NCI-H1417 (cell line): ENCODE results near the gene SLC6A13.

Experiments
- DNase-seq, 3 experiments: peaks; one replicate each; lab custom pipeline; 2025; lab: John Stamatoyannopoulos, UW

The SLC6A13 gene

DNA sequence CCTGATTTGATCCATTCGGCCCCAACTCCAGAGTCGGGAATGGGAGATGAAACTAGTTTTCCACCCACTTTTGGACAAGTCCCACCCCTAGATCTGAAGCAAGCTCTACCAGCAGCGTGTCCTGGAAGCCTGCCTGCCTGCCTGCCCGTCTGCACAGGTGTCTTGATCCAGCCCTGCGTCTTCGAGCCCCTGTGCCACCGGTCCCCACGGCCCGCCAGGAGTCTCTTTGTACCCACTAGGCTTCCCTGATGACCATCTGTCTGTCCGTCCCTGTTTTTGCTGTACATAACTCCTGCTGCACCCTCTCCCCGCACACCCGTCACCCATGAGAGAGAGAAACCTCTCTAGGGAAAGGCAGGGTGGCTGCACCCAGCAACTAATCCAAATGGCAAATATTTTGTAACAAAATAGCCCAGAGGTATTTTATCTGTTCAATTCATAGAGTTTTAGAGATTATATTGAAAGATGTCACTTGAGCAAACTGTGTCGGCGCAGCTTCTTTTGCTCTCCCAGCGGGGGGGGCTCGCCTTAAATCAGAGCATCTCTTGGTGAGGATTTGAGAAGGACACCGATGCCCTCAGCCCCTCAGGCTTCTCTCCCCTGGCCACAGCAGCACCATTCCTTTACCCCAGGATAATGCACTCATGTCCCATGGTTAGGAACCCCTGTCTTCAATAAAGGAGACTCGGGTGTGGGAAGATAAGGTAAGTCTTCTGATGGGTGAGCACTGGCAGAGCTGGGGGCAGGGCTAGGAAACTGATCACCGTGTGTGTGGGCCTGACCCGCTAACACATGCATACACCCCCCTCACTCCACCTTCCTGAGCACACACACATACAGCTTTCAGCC, 84.4 kb downstream of the SLC6A13 start:
- no peak for DNase-seq

DNA sequence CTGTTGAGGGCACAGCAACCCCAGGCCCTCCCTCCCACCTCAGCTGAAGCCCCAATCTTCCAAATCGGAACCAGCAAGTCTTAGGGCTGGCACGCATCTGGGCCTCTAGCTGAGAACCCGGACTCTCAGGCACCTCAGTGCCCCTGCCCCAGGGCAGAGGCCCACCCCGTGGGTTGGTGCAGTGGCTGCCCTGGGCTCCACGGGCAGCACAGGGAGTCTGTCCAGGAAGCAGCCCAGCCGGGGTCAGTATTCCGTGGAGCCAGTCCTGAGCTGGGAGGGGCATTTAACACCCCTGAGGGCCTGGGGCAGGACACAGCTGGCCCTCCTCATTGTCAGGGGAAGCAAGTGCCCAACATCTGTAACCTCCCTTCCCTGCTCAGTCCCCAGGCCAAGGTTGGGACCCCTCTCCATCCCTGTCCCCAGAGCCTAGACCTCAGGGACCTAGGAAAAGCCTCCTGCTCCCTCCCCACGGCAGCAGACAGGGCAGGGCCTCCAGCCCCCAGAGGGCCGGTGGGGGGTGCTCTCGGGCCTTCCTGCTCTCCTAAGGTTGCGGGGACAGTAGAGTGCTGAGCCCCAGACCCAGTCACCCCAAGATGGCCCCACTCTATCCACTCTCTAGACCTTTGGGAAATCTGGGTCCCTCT, 85.2 kb downstream of the SLC6A13 start:
- no peak for DNase-seq

DNA sequence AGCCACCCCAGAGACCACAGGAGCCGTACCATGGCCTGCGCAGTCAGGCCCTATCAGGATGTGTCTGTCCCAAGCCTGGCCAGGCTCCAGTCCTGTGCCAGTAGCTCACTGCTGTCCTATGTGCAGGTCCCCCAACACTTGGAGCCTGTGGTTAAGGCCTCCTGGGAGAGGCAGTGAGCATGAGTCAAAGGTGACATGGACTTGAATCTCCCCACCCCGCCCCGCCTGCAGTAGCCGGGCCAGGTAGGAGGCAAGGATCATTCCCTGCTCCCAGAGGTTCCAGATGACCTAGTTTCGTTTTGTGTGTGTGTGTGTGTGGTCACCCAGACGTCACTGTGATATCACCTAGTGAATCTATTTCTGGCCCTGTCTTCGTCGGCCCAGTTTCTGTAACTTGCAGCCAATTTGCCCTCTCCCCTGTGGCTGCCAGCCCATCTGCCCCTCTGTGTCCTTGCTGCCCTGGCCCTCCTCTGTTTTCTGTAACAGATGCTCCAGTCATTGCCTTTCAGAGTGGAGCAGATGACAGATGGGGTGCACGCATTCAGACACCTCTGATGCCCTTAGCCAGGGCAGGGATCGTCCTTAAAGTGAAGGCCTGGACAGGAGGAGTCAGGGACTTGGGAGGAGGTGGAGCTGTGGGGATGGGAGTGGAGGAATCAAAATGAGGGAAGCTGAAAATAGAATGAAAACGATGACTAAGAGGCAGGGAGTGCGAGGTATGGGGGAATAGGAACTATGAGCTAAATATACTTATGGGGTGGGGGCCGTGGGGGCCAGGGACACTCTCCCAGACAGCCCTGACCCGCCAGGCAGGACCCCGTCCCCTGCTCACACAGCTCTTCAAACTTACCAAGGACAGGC, 86.1 kb downstream of the SLC6A13 start:
- no peak for DNase-seq

DNA sequence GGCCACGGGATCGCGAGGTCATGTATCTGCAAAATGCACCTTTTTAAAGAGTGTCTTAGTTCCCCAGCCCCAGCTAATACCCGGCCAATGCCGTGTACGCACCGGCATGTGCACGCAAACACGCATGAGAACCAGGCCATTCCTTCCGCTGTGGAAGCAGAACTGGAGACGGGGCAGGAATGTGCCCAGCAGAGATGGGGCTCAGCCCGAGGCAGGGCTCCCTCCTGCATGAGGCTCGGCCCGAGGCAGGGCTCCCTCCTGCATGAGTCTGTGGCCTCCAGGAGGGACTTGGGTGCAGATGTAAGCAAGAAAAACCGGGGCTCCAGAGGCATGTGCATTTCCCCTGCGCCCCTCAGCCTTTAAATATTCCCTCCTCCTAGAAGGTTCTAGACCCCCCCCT, 86.9 kb downstream of the SLC6A13 start:
- no peak for DNase-seq

DNA sequence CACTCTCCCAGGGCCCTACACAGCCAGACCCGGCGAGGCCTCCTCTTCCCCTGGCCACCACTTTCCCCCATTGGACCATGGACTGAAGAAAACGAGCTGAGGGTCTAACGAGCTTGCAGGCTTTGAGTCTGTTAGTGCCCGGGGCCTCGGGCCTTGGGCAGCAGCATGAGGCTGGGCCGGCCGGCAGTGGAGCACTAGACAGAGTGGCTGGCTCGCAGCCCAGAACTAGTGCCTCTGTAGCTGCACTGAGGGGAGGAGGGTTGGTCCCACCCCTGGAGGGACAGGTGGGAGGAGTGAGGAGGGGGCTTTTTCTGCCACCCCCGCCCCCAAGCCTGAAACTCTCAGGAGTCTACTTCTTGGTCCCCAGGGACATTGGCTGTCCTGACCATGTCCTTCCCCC, 87.4 kb downstream of the SLC6A13 start:
- DNase-seq: peak in 1 of 3 experiments; percentile 13

DNA sequence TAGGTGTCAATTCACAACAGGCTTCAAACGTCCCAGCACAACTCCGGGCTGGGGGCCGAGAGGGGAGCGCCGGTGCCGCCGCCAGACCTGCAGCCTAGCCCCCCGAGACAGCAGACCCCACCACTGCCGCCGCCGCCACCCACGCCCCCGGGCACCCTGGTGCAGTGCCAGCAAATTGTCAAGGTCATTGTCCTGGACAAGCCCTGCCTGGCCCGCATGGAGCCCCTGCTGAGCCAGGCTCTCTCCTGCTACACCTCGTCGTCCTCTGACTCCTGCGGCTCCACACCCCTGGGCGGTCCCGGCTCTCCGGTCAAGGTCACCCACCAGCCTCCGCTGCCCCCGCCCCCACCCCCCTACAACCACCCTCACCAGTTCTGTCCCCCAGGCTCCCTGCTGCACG, 88.0 kb downstream of the SLC6A13 start:
- peak in 1 of 3 experiments; percentile 23 for DNase-seq

DNA sequence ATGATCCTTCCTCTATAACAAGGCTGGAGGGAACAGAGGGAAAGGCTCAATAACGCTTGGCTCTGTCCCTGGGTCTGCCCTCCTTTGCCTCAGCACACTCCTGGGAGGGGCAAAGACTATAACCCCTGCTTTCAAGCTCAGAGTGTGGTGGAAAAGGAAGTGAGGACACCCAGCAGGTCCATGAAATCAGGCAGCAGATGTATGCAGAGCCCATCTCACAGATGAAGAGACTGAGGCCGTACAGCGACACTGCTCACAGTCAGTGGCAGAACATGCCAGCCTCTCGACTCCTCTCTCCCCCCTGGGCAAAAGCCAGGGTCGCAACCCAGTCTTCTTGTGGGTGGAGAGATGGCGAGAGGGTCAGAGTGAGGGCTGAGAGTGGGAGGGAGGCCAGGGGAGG, 88.5 kb downstream of the SLC6A13 start:
- no peak for DNase-seq

DNA sequence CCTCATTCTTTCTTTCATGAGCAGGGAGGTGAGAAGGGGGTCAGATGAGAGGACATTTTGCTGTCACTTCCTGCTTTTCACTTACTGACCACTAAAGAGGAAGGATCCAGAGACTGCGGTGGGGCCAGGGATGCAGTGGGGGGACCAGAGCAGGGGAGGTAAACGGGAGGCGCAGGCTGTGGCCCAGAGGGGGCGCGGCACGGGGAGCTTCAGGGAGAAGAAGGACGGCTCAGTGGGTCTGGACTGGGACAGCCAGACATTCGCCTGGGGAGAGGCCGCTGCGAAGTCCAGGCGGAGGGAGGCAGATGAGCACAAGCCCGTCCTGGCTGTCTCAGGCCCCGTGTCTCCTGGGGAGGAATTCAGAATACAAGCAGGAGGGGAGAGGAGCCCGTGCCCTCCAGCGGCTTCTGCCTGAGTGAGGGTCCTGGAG, 89.9 kb downstream of the SLC6A13 start:
- DNase-seq: no peak

DNA sequence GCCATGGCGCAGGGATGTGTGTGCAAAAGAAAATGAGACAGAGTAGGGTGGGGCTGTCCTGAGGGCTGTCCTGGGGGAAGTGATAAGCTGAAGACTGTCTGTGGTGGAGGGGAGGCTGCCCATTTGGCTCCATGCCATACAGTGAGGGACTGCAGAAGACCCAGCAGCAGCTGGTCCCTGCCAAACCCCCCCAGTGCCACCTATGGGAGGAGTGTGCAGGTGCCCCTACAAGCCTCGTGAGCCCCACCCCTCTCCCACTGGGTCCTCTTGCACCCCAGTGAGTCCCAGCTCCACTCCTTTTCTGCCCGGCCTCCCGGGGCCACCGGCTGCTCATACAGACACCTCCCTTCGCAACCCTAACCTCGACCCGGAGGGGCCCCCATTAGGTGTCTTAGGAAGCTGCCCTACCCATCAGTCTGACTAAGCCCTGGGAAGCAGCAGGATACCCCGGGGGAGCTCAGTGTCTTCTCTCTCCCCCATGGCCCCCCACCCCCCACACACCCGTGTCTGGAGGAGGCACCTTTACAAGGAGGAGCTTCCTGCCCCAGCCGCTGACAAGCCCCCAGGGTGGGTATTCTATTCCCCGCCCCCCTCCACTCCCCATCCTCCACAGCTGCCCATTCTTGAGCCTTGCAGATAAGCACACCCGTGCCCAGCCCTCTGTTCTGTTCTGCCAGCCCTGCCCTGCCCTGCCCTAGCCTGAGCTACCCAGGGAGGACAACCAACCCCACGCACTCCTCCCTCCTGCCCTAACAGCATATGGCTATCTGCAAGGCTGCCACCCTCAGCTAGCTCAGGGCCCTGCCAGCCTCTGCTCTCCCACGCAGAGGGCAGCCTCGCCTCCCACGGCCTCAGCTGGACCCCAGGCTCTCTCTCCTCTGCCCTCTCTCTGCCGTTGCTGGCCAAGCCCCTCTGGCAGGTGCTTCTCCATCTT, 90.6 kb downstream of the SLC6A13 start:
- peak in 1 of 3 experiments; percentile 32 for DNase-seq

DNA sequence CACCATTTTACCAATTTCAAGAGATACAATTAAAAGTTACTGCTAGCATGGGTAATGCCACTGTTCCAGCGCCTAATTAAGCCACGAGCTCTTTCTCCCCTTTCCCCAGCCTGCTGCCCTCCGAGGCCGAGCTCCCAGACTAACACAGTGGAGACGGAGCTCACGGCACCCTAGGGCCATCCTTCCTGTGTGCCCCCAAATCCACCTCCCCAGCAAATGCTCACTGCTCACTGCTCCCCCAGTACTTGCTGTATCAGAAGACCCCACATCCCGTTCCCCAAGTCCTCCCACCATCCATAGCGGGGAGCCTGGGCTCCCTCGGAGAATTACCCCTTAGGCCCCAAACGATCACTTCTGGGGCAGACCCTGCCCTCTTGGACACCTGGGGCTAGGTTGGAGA, 91.4 kb downstream of the SLC6A13 start:
- DNase-seq: no peak
